GM23338 (cell line): ENCODE results near the gene LRMDA. TPM values are rescaled to one million over a fixed set of nuclear protein-coding genes. Genes with fewer than 3 reads are reported as not detected.

ENCODE experiments used
- ATAC-seq: fragments of 200-7000 bp; cut with Tn5 transposase; 3 replicates; pipeline ENCODE4 v1.9.1; 2020
- DNase-seq: peaks from one replicate; pipeline ENCODE4 v3.0.0-alpha.2; 2015; ENCODE audit warnings: low spot score
- H2AFZ ChIP-seq: fragments of 200-600 bp; sonication (generic); 2 replicates; pipeline ENCODE4 v1.8.0; 2016; ENCODE audit warnings: antibody characterized with exemption, mild to moderate bottlenecking, moderate library complexity
- H3F3A ChIP-seq: fragments of 200-600 bp; sonication (generic); replicated peaks from 2 replicates; pipeline ENCODE4 v1.8.0; 2017; ENCODE audit warnings: antibody characterized with exemption, mixed run types, low read depth
- H3K27ac ChIP-seq: fragments of 200-600 bp; sonication (generic); 2 replicates; pipeline ENCODE4 v1.6.1; 2016; ENCODE audit warnings: low read depth
- H3K27me3 ChIP-seq: fragments of 200-600 bp; sonication (generic); 2 replicates; pipeline ENCODE4 v1.8.0; 2016; ENCODE audit warnings: mild to moderate bottlenecking, mixed run types, moderate library complexity; ENCODE audit not compliant: insufficient read depth
- H3K36me3 ChIP-seq: fragments of 200-600 bp; sonication (generic); 2 replicates; pipeline ENCODE4 v1.8.0; 2016; ENCODE audit warnings: mild to moderate bottlenecking; ENCODE audit not compliant: insufficient read depth
- H3K4me1 ChIP-seq: fragments of 200-600 bp; sonication (generic); 2 replicates; pipeline ENCODE4 v1.8.0; 2016; ENCODE audit warnings: mild to moderate bottlenecking, moderate library complexity; ENCODE audit not compliant: insufficient read depth
- H3K4me2 ChIP-seq: fragments of 200-600 bp; sonication (generic); 2 replicates; pipeline ENCODE4 v1.7.1; 2017; ENCODE audit warnings: mixed run types
- H3K4me3 ChIP-seq: fragments of 200-600 bp; sonication (generic); 2 replicates; pipeline ENCODE4 v1.6.1; 2016; ENCODE audit warnings: mixed run types
- H3K79me2 ChIP-seq: fragments of 200-600 bp; sonication (generic); replicated peaks from 2 replicates; pipeline ENCODE4 v1.8.0; 2017; ENCODE audit warnings: mild to moderate bottlenecking; ENCODE audit not compliant: insufficient read depth
- H3K9me2 ChIP-seq: fragments of 200-600 bp; sonication (generic); 2 replicates; pipeline ENCODE4 v1.8.0; 2017; ENCODE audit not compliant: insufficient read depth
- H4K20me1 ChIP-seq: fragments of 200-600 bp; sonication (generic); replicated peaks from 2 replicates; pipeline ENCODE4 v1.8.0; 2017; ENCODE audit warnings: mild to moderate bottlenecking; ENCODE audit not compliant: insufficient read depth
- H3K27ac Mint-ChIP-seq: 2 replicates; pipeline ENCODE4 v1.8.0; 2020; ENCODE audit warnings: inconsistent platforms, mild to moderate bottlenecking, moderate library complexity, mixed read lengths
- H3K27me3 Mint-ChIP-seq: 3 replicates; pipeline ENCODE4 v1.8.0; 2022; ENCODE audit warnings: low read depth, mild to moderate bottlenecking, moderate library complexity, mixed read lengths, inconsistent platforms; ENCODE audit not compliant: insufficient read depth, poor library complexity
- H3K36me3 Mint-ChIP-seq: 3 replicates; pipeline ENCODE4 v1.8.0; 2021; ENCODE audit warnings: low read depth, mild to moderate bottlenecking, inconsistent platforms, moderate library complexity, mixed read lengths
- H3K4me1 Mint-ChIP-seq: 3 replicates; pipeline ENCODE4 v1.8.0; 2020; ENCODE audit warnings: mild to moderate bottlenecking, inconsistent platforms, mixed read lengths
- H3K4me3 Mint-ChIP-seq: 3 replicates; pipeline ENCODE4 v1.8.0; 2021; ENCODE audit warnings: moderate library complexity, mild to moderate bottlenecking, inconsistent platforms, mixed read lengths
- H3K9me3 Mint-ChIP-seq: 3 replicates; pipeline ENCODE4 v1.8.0; 2020; ENCODE audit warnings: moderate library complexity, mild to moderate bottlenecking, inconsistent platforms, mixed read lengths
- CREB1 ChIP-seq: fragments of 250-450 bp; sonication (Bioruptor Pico); IDR thresholded peaks from 2 replicates; pipeline ENCODE4 v1.5.0; 2020; ENCODE audit warnings: low read depth, mild to moderate bottlenecking, moderate library complexity
- ETS1 ChIP-seq: IDR thresholded peaks from 2 replicates; pipeline ENCODE4 v1.6.1; 2016; ENCODE audit warnings: antibody characterized with exemption
- EZH2 ChIP-seq: fragments of 200-600 bp; sonication (generic); IDR thresholded peaks from one replicate; pipeline ENCODE4 v1.8.0; 2017; ENCODE audit warnings: antibody characterized with exemption, mild to moderate bottlenecking, low read depth; ENCODE audit not compliant: unreplicated experiment
- EZH2phosphoT487 ChIP-seq: fragments of 200-600 bp; sonication (generic); IDR thresholded peaks from one replicate; pipeline ENCODE4 v1.8.1; 2018; ENCODE audit warnings: antibody characterized with exemption; ENCODE audit not compliant: unreplicated experiment
- JUNB ChIP-seq: IDR thresholded peaks from one replicate; pipeline ENCODE4 v1.6.1; 2016; ENCODE audit warnings: antibody characterized with exemption; ENCODE audit not compliant: unreplicated experiment
- NANOG ChIP-seq: IDR thresholded peaks from 2 replicates; pipeline ENCODE4 v1.6.1; 2016; ENCODE audit warnings: antibody characterized with exemption, borderline replicate concordance
- POLR2AphosphoS5 ChIP-seq: IDR thresholded peaks from 2 replicates; pipeline ENCODE4 v1.6.1; 2016; ENCODE audit warnings: antibody characterized with exemption, low read depth
- REST ChIP-seq: IDR thresholded peaks from one replicate; pipeline ENCODE4 v1.6.1; 2018; ENCODE audit warnings: antibody characterized with exemption; ENCODE audit not compliant: unreplicated experiment
- STAT1 ChIP-seq: IDR thresholded peaks from one replicate; pipeline ENCODE4 v1.6.1; 2016; ENCODE audit warnings: antibody characterized with exemption; ENCODE audit not compliant: unreplicated experiment
- ZNF114 ChIP-seq: fragments of 250-450 bp; sonication (Bioruptor Pico); IDR thresholded peaks from 2 replicates; pipeline ENCODE4 v1.5.0; 2020; ENCODE audit warnings: mild to moderate bottlenecking, moderate library complexity
- ZNF331 ChIP-seq: fragments of 250-450 bp; sonication (Bioruptor Pico); IDR thresholded peaks from 2 replicates; pipeline ENCODE4 v1.5.0; 2020; ENCODE audit warnings: low read depth, mild to moderate bottlenecking, moderate library complexity
- polyA plus RNA-seq: library from polyadenylated mRNA; unstranded; fragments of >200 nt; fragmentation: Nextera tagmentation; extraction: Ambion mirVana; gene quantifications from 2 replicates; pipeline ENCODE4 v1.2.1, GENCODE V29; 2016
- total RNA-seq: library from RNA; depleted of rRNA; stranded (reverse); fragments of >200 nt; shearing (Covaris generic); gene quantifications from 2 replicates; pipeline ENCODE4 v1.2.3, GENCODE V29; 2014
- TF ChIP-seq, protein P1 (sequence below), 2 experiments: fragments of 200-600 bp in 1 of 2; sonication (generic) in 1 of 2; conservative IDR thresholded peaks; 2 replicates each; pipeline versions ENCODE4 v1.5.1 to v1.6.1; 2016 to 2017; ENCODE audit warnings: antibody characterized with exemption in 2 of 2, low read depth in 2 of 2, mild to moderate bottlenecking in 2 of 2, moderate library complexity in 1 of 2
- TF ChIP-seq, protein P2 (sequence below): fragments of 250-450 bp; sonication (Bioruptor Pico); IDR thresholded peaks from 2 replicates; pipeline ENCODE4 v1.5.0; 2020; ENCODE audit warnings: mild to moderate bottlenecking, moderate library complexity

LRMDA gene
- total and polyA plus RNA-seq, 2 experiments from 2014 or later = 0.90 to 1.8 TPM

DNA sequence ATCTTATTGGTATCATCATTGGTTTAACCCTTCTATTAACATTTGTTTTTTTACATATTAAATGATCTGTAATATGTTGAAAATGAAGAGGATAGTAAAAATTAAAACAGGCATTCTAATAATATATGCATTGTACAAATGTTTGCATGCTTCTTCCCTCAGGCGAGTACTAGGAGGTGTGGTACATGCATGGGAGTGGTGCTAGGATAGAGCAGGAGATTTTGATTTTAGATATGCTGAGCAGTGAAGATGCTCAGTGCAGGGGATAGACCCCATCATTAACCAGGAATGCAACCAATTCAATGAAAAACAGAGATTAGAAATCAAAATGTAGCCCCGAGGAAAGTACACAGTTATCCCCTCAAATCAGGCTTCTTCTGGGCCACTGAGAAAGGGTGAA is 916.4 kb downstream of the LRMDA start:
- Mint-ChIP-seq H3K4me3 (no peak overlapping the region), H3K27ac (no peak overlapping the region), H3K36me3 (no peaks in the 10 kb centered on the region), H3K27me3 (no peaks in the 10 kb centered on the region), H3K4me1 (no peaks in the 10 kb centered on the region), H3K9me3 (peaks cover 8% of the 10 kb centered on the region; the same call in 2 of the 3 replicates)
- Histone ChIP-seq H3K4me1 (no peaks in the 10 kb centered on the region), H3K4me2 (no peak overlapping the region), H3K36me3 (no peaks in the 10 kb centered on the region), H4K20me1 (no peaks in the 10 kb centered on the region), H3F3A (no peaks in the 10 kb centered on the region), H3K9me2 (no peaks in the 10 kb centered on the region; the same call in 1 of the 2 replicates), H3K4me3 (no peak overlapping the region), H2AFZ (no peak overlapping the region), H3K27me3 (no peaks in the 10 kb centered on the region), H3K27ac (no peak overlapping the region), H3K79me2 (no peaks in the 10 kb centered on the region)
- DNase-seq (no peak), ATAC-seq (no peak)
- TF ChIP-seq, protein P1, sequence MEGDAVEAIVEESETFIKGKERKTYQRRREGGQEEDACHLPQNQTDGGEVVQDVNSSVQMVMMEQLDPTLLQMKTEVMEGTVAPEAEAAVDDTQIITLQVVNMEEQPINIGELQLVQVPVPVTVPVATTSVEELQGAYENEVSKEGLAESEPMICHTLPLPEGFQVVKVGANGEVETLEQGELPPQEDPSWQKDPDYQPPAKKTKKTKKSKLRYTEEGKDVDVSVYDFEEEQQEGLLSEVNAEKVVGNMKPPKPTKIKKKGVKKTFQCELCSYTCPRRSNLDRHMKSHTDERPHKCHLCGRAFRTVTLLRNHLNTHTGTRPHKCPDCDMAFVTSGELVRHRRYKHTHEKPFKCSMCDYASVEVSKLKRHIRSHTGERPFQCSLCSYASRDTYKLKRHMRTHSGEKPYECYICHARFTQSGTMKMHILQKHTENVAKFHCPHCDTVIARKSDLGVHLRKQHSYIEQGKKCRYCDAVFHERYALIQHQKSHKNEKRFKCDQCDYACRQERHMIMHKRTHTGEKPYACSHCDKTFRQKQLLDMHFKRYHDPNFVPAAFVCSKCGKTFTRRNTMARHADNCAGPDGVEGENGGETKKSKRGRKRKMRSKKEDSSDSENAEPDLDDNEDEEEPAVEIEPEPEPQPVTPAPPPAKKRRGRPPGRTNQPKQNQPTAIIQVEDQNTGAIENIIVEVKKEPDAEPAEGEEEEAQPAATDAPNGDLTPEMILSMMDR (conservative IDR thresholded peaks at IDR 0.05; ENCODE audit: low read depth in 2 of 2) = no peak
- TF ChIP-seq, protein P2, sequence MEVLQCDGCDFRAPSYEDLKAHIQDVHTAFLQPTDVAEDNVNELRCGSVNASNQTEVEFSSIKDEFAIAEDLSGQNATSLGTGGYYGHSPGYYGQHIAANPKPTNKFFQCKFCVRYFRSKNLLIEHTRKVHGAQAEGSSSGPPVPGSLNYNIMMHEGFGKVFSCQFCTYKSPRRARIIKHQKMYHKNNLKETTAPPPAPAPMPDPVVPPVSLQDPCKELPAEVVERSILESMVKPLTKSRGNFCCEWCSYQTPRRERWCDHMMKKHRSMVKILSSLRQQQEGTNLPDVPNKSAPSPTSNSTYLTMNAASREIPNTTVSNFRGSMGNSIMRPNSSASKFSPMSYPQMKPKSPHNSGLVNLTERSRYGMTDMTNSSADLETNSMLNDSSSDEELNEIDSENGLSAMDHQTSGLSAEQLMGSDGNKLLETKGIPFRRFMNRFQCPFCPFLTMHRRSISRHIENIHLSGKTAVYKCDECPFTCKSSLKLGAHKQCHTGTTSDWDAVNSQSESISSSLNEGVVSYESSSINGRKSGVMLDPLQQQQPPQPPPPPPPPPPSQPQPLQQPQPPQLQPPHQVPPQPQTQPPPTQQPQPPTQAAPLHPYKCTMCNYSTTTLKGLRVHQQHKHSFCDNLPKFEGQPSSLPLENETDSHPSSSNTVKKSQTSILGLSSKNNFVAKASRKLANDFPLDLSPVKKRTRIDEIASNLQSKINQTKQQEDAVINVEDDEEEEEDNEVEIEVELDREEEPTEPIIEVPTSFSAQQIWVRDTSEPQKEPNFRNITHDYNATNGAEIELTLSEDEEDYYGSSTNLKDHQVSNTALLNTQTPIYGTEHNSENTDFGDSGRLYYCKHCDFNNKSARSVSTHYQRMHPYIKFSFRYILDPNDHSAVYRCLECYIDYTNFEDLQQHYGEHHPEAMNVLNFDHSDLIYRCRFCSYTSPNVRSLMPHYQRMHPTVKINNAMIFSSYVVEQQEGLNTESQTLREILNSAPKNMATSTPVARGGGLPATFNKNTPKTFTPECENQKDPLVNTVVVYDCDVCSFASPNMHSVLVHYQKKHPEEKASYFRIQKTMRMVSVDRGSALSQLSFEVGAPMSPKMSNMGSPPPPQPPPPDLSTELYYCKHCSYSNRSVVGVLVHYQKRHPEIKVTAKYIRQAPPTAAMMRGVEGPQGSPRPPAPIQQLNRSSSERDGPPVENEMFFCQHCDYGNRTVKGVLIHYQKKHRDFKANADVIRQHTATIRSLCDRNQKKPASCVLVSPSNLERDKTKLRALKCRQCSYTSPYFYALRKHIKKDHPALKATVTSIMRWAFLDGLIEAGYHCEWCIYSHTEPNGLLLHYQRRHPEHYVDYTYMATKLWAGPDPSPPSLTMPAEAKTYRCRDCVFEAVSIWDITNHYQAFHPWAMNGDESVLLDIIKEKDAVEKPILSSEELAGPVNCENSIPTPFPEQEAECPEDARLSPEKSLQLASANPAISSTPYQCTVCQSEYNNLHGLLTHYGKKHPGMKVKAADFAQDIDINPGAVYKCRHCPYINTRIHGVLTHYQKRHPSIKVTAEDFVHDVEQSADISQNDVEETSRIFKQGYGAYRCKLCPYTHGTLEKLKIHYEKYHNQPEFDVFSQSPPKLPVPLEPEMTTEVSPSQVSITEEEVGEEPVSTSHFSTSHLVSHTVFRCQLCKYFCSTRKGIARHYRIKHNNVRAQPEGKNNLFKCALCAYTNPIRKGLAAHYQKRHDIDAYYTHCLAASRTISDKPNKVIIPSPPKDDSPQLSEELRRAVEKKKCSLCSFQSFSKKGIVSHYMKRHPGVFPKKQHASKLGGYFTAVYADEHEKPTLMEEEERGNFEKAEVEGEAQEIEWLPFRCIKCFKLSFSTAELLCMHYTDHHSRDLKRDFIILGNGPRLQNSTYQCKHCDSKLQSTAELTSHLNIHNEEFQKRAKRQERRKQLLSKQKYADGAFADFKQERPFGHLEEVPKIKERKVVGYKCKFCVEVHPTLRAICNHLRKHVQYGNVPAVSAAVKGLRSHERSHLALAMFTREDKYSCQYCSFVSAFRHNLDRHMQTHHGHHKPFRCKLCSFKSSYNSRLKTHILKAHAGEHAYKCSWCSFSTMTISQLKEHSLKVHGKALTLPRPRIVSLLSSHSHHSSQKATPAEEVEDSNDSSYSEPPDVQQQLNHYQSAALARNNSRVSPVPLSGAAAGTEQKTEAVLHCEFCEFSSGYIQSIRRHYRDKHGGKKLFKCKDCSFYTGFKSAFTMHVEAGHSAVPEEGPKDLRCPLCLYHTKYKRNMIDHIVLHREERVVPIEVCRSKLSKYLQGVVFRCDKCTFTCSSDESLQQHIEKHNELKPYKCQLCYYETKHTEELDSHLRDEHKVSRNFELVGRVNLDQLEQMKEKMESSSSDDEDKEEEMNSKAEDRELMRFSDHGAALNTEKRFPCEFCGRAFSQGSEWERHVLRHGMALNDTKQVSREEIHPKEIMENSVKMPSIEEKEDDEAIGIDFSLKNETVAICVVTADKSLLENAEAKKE (CRISPR knock-in tag) = no peak
- TF ChIP-seq POLR2AphosphoS5 (no peak), EZH2 (no peak), REST (no peak), ZNF114 (CRISPR knock-in tag) (no peak), EZH2phosphoT487 (no peak), STAT1 (no peak), ZNF331 (no peak), CREB1 (no peak), NANOG (no peak), ETS1 (no peak), JUNB (no peak)
